Measurements from ENCODE around the gene PRPH2.

Gene PRPH2

GRCh38 chr6:42745640-42746462 is 23.5 kb upstream of the PRPH2 start, which contains the start of gene TBCC:
Gene TBCC, minus strand, starts transcription at chr6:42746103. Its CDS starts 30 bp downstream, at chr6:42746073.
- POLR2A ChIA-PET = interaction anchor here (0.6 to 2.2 kb wide), 10 partner anchors 15 to 145 kb away, joined by 3 to 26 read pairs (median 5); partner anchors contain the start of genes BICRAL and RPL7L1
- TF ChIP-seq, protein P1, sequence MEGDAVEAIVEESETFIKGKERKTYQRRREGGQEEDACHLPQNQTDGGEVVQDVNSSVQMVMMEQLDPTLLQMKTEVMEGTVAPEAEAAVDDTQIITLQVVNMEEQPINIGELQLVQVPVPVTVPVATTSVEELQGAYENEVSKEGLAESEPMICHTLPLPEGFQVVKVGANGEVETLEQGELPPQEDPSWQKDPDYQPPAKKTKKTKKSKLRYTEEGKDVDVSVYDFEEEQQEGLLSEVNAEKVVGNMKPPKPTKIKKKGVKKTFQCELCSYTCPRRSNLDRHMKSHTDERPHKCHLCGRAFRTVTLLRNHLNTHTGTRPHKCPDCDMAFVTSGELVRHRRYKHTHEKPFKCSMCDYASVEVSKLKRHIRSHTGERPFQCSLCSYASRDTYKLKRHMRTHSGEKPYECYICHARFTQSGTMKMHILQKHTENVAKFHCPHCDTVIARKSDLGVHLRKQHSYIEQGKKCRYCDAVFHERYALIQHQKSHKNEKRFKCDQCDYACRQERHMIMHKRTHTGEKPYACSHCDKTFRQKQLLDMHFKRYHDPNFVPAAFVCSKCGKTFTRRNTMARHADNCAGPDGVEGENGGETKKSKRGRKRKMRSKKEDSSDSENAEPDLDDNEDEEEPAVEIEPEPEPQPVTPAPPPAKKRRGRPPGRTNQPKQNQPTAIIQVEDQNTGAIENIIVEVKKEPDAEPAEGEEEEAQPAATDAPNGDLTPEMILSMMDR (IDR thresholded peaks at IDR 0.05; ENCODE audit: insufficient read depth, low read length, missing control alignments) = no peak
- CTCF ChIA-PET = interaction anchor here (0.6 to 1.9 kb wide), 6 partner anchors 13 to 131 kb away, joined by 3 to 8 read pairs (median 6); no protein-coding TSS in a partner anchor
- DNase-seq (ENCODE audit: low read depth, low spot score) = peak; percentile 95
- peak within 1 kb of the TSS; percentile 99 for H3K4me3 ChIP-seq (ENCODE audit: low read depth, low read length)

GRCh38 chr6:42745083-42745639 is 22.8 kb upstream of the PRPH2 start:
- ChIA-PET POLR2A (interaction anchor here (0.6 to 2.2 kb wide), 6 partner anchors 19 to 146 kb away, joined by 3 to 26 read pairs (median 6); partner anchors contain the start of genes BICRAL and RPL7L1), CTCF (interaction anchor here (0.9 to 1.9 kb wide), 4 partner anchors 15 to 132 kb away, joined by 3 to 8 read pairs (median 6); no protein-coding TSS in a partner anchor)
- H3K4me3 ChIP-seq (ENCODE audit: low read depth, low read length) = peak overlapping the region; percentile 99
- TF ChIP-seq, protein P1 (IDR thresholded peaks at IDR 0.05; ENCODE audit: insufficient read depth, low read length, missing control alignments) = no peak
- no peak for DNase-seq (ENCODE audit: low read depth, low spot score)

DNA sequence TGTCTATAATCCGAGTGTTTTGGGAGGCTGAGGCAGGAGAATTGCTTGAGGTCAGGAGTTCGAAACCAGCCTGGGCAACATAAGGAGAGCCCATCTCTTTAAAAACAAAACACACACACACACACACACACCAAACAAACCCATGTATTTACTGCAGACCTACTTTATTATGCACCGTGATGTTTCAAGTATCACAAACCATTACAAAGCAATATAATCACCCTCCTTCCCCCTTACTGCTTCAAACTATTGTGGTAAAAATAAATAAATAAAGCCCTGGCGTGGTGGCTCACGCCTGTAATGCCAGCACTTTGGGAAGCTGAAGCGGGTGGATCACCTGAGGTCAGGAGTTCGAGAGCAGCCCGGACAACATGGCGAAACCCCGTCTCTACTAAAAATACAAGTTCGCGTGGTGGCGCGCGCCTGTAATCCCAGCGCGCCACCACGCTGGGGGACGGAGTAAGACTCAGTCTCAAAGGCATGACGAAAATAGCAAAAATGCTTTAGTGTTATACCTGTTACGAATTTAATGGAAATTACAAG is 22.0 kb upstream of the PRPH2 start:
- CTCF ChIA-PET = interaction anchor here (0.9 to 1.9 kb wide), 4 partner anchors 15 to 133 kb away, joined by 3 to 8 read pairs (median 6); no protein-coding TSS in a partner anchor
- no peak for DNase-seq (ENCODE audit: low read depth, low spot score)
- TF ChIP-seq, protein P1 (IDR thresholded peaks at IDR 0.05; ENCODE audit: insufficient read depth, low read length, missing control alignments) = no peak
- H3K4me3 ChIP-seq (ENCODE audit: low read depth, low read length) = peak overlapping the region; percentile 99
- POLR2A ChIA-PET = interaction anchor here (0.6 to 1.9 kb wide), 2 partner anchors 43 to 135 kb away, joined by 3 to 6 read pairs; partner anchors contain the start of gene RPL7L1

DNA sequence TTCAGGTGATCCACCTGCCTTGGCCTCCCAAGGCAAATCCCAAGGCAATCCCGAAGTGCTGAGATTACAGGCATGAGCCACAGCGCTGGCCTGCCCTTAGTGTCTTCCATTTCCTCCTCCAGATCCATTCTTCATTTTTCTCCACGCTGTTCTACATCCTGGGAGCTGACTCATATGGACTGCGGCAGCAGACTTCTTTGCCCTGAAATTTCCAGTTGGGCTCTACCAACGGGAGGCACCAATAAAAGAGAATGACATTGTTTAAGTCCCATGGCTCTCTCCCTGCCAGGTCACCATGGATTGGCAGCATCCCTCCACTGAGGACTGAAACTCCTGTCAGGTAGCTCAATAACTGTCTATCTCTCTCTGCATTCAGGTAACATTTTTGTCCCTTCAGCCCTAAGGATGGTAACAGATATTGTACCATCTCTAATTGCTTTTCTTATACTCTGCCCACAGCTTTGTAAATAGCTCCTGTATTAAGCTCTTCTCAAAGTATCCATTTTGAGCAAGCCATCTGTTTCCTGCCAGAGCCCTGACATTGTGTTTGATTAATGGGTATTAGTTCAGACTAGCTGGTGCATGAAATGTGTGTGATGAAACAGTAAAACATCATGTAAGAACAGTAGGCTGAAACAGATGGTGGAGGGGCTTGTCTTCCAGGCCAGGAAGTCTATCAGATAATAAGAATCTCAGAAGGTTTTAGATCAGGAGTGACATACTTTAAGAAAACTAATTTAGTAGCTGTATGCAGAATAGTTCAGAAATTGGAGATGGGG is 19.9 kb upstream of the PRPH2 start:
- DNase-seq (ENCODE audit: low read depth, low spot score) = no peak
- H3K4me3 ChIP-seq (ENCODE audit: low read depth, low read length) = no peak overlapping the region
- TF ChIP-seq, protein P1 (IDR thresholded peaks at IDR 0.05; ENCODE audit: insufficient read depth, low read length, missing control alignments) = no peak
- ChIA-PET CTCF (interaction anchor here (0.9 to 3.8 kb wide), 6 partner anchors 12 to 135 kb away, joined by 3 to 25 read pairs (median 5); no protein-coding TSS in a partner anchor), POLR2A (interaction anchor here (1.3 kb wide), 1 partner anchor 40 kb away, joined by 3 read pairs; no protein-coding TSS in a partner anchor)

- ChIA-PET CTCF (interaction anchor here (1.1 to 3.8 kb wide), 2 partner anchors 15 to 158 kb away, joined by 3 to 25 read pairs; no protein-coding TSS in a partner anchor), POLR2A (no interaction called here)
- H3K4me3 ChIP-seq (ENCODE audit: low read depth, low read length) = no peak overlapping the region
- no peak for DNase-seq (ENCODE audit: low read depth, low spot score)
- TF ChIP-seq, protein P1 (IDR thresholded peaks at IDR 0.05; ENCODE audit: insufficient read depth, low read length, missing control alignments) = no peak
These were observed 18.3 kb upstream of the PRPH2 start for GRCh38 chr6:42740725-42741124.

Data from AG04449 (cell line).